H1 (cell line): ENCODE data around the gene DOCK9. TPM values are rescaled to one million over a fixed set of nuclear protein-coding genes. Genes with fewer than 3 reads are reported as not detected.

Experiments
- GABPA ChIP-seq: IDR thresholded peaks from 2 replicates; pipeline ENCODE4 v1.6.1; 2011; ENCODE audit warnings: mild to moderate bottlenecking, low read length, moderate library complexity, borderline replicate concordance; ENCODE audit not compliant: insufficient read depth
- MAFK ChIP-seq: IDR thresholded peaks from 2 replicates; pipeline ENCODE4 v1.6.1; 2012; ENCODE audit warnings: low read depth, mild to moderate bottlenecking, improper control_type of control experiment, low read length
- SUZ12 ChIP-seq: fragments of 200-600 bp; sonication (generic); IDR thresholded peaks from 2 replicates; pipeline ENCODE4 v1.6.1; 2012; ENCODE audit warnings: mild to moderate bottlenecking, inconsistent platforms, low read length, moderate library complexity, mixed read lengths
- YY1 ChIP-seq: IDR thresholded peaks from 2 replicates; pipeline ENCODE4 v1.6.1; 2011; ENCODE audit warnings: low read depth, mild to moderate bottlenecking, low read length
- ZNF274 ChIP-seq: IDR thresholded peaks from 2 replicates; pipeline ENCODE4 v1.7.0; 2012; ENCODE audit warnings: low read length, borderline replicate concordance; ENCODE audit errors: extremely low read depth
- polyA plus RNA-seq, 7 experiments: library from polyadenylated mRNA; depleted of rRNA in 3 of 7; stranded (reverse) in 5 of 7; unstranded in 2 of 7; fragments of >200 nt in 5 of 7; fragments of 200-250 nt in 2 of 7; gene quantifications; 1 replicate in 5 of 7; 2 replicates in 1 of 7; 4 replicates in 1 of 7; pipeline versions ENCODE4 v1.2.1 to v1.2.3, GENCODE V29; 2011 to 2013; ENCODE audit warnings: missing spikeins in 2 of 7, mixed read lengths in 2 of 7
- total RNA-seq: library from RNA; stranded (reverse); fragmentation: NEBNext Ultra II Directional; extraction: Animal tissue kit (Norgen Biotek cat#: 25700); gene quantifications from 2 replicates; pipeline ENCODE4 v1.2.1, GENCODE V29; 2021

The DOCK9 gene
- total and polyA plus RNA-seq, 2 of the 8 experiments (the other 6 are each of a cell fraction or from before 2014, with no cell fraction given): 21.6 to 31.5 TPM

DNA sequence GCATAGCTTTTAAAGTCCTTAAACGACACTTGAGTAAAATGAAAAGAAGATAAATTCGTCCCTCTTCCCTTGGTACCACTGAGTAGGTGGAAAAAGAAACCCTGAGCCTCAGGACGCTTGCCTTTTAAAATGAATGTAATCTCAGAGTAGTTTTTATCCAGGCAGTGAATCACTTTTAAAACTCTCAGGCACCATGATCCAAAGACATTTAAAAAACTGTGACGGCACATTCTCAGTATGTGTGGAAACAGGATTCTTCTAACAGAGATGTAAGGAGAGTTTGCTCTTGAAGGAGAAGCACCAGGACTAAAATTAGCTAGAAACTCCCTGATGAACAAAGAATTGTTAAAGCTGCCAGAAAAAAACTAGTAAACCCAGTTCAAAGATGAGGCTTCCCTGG is 119.7 kb downstream of the DOCK9 start (continued):
- TF ChIP-seq GABPA: no peak
- no peak for TF ChIP-seq SUZ12
- no peak for TF ChIP-seq MAFK
- TF ChIP-seq ZNF274: no peak
- no peak for TF ChIP-seq YY1
